ENCODE measurements around the gene SPTBN5.

SPTBN5 gene

DNA sequence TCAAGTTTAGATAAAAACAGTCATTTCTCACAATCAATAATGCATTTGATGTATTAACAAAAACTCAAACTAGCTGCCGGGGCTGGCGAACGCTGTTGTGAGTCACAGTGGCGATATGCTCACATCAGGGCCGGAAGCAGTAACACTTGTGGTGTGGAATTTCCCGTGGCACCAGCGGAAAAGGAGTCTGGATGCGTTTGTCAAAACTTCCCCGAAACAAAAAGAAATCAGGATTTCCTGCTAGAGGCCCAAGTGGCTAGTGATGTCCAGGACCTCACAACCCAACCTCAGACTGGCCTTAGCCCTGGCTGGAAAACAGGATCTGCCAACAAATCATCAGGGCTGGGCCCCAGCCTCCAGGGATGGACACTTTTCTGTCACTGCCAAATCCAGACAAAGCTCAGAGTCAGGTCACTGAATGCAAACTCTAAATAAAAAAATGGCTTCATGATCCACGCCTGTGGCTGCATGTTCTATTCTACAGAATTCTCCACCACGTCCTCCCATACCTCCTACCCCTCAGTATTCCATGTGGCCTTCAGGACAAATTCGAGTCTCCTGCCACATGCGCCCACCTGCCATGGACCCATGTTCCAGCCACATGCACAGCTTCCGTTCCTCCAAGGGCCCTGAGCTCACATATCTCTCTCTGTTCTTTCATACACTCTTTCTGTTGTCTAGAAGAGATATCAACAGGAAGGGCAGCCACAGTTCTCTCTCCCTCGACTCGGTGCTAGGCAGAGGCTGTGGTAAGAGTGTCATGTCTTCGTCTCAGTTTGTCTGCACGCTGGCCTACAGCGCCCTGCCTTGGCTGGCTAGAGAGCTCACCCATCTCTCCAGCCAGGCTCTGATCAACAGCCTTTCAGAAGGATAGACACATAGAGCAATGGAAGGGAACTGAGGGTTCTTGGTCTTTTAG is 43.1 kb upstream of the SPTBN5 start:
- H3K4me3 ChIP-seq (replicated peaks in 1 of 2; ENCODE audit: low read depth in 2 of 2, low read length in 2 of 2): no peak overlapping the region
- TF ChIP-seq, protein P1, sequence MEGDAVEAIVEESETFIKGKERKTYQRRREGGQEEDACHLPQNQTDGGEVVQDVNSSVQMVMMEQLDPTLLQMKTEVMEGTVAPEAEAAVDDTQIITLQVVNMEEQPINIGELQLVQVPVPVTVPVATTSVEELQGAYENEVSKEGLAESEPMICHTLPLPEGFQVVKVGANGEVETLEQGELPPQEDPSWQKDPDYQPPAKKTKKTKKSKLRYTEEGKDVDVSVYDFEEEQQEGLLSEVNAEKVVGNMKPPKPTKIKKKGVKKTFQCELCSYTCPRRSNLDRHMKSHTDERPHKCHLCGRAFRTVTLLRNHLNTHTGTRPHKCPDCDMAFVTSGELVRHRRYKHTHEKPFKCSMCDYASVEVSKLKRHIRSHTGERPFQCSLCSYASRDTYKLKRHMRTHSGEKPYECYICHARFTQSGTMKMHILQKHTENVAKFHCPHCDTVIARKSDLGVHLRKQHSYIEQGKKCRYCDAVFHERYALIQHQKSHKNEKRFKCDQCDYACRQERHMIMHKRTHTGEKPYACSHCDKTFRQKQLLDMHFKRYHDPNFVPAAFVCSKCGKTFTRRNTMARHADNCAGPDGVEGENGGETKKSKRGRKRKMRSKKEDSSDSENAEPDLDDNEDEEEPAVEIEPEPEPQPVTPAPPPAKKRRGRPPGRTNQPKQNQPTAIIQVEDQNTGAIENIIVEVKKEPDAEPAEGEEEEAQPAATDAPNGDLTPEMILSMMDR (IDR thresholded peaks at IDR 0.05; ENCODE audit: low read depth, low read length): no peak
- peak; percentile 53 to 68 for DNase-seq (ENCODE audit: low read depth in 2 of 2)

GRCh38 chr15:41936155-41936554 is 42.3 kb upstream of the SPTBN5 start:
- H3K4me3 ChIP-seq (replicated peaks in 1 of 2; ENCODE audit: low read depth in 2 of 2, low read length in 2 of 2): no peak overlapping the region
- TF ChIP-seq, protein P1 (IDR thresholded peaks at IDR 0.05; ENCODE audit: low read depth, low read length): no peak
- DNase-seq (ENCODE audit: low read depth in 2 of 2): no peak

DNA sequence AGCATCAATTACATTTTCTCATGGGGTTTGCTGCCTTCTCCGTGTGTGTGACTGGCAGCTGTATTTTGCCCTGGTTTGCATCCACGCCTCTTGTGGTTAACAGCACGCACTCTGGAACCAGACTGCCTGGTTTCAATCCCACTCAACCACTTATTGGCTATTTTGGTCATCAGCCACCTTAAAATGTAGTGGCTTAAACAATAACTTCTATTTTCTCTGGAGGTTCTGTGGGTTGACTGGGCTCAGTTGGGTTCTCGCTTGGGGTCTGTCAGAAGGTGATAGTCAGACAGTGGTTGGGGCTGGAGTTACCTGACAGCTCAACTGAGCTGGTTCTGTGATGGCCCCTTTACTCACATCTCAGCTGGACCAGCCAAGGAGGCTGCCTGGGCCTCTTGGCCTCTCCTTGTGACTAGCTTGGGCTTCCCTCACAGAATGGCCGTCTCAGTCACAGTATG is 41.7 kb upstream of the SPTBN5 start:
- TF ChIP-seq, protein P1 (IDR thresholded peaks at IDR 0.05; ENCODE audit: low read depth, low read length): no peak
- H3K4me3 ChIP-seq (replicated peaks in 1 of 2; ENCODE audit: low read depth in 2 of 2, low read length in 2 of 2): no peak overlapping the region
- DNase-seq (ENCODE audit: low read depth in 2 of 2): no peak

GRCh38 chr15:41934843-41935242 is 41.0 kb upstream of the SPTBN5 start:
- no peak overlapping the region for H3K4me3 ChIP-seq (replicated peaks in 1 of 2; ENCODE audit: low read depth in 2 of 2, low read length in 2 of 2)
- peak in 1 of 2 donors; percentile 22 for DNase-seq (ENCODE audit: low read depth in 2 of 2)
- TF ChIP-seq, protein P1 (IDR thresholded peaks at IDR 0.05; ENCODE audit: low read depth, low read length): no peak

DNA sequence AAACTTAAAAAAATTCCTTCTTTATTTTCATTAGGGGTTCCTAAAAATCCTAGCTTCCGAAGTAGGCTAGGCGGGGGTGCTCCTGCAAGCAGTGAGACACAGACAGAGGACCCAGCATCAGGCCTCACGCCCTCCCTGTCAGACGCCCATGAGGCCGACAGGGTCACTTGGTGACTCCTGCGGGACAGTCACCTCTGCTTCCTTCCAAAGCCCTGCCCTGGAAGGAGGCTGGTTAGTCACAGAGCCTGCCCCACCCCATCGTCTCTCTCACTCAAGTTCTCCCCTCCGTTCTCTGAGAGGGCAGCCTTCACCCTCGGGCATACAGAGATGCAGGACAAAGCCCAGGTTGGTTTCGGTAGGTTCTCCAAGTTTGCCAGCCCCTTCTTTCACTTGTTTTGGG is 39.9 kb upstream of the SPTBN5 start:
- peak in 1 of 2 donors; percentile 46 for DNase-seq (ENCODE audit: low read depth in 2 of 2)
- TF ChIP-seq, protein P1 (IDR thresholded peaks at IDR 0.05; ENCODE audit: low read depth, low read length): no peak
- no peak overlapping the region for H3K4me3 ChIP-seq (replicated peaks in 1 of 2; ENCODE audit: low read depth in 2 of 2, low read length in 2 of 2)

GRCh38 chr15:41933326-41933725 is 39.5 kb upstream of the SPTBN5 start:
- H3K4me3 ChIP-seq (replicated peaks in 1 of 2; ENCODE audit: low read depth in 2 of 2, low read length in 2 of 2): no peak overlapping the region
- TF ChIP-seq, protein P1 (IDR thresholded peaks at IDR 0.05; ENCODE audit: low read depth, low read length): no peak
- DNase-seq (ENCODE audit: low read depth in 2 of 2): no peak
